Stimulated activated CD8-positive, alpha-beta memory T cell treated with anti-CD3 and anti-CD28 coated beads, Interleukin-2, amount 100 ng/mL, for 48 hours (primary cell): Measurements from ENCODE around the gene GNB1.

Experiments used
- DNase-seq, 2 donors: peaks; one replicate each; pipeline ENCODE4 v3.0.0-alpha.2; 2020; ENCODE audit warnings: low read depth in 2 of 2

The GNB1 gene

DNA sequence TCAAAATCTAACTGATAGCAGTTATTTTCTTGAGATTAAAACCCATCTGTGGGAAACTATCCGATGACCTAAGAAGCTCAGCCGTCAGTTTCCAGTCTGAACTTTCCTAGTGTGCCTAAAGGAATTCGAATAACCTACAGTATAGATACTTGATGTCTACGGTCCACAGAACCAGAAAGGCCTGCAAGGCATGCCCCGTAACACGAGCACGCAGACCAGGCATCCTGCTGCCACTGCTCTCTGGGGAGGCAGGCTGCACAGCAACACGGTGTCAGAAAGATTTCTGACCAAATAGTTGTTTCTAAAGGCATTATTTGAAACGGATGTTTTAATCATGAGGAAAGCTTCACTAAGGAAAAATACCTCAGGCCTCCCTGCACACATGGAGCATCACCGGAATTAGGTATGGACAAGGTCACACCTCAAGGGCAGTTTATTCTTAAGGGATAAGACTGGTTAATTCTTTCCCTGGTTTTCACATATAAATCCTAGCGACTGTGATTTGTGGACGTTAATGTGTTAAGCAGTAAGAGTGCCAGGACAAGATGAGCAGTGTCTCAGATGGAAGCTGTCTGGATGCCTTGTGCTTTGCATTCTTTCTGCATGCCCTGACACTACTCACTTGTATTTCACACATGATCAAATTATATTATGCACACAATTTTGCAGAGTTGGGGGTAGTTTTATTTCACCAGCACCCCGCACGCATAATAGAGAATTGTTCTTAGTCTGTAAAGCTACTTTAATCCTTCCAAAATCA is 63.6 kb downstream of the GNB1 start:
- no peak for DNase-seq

DNA sequence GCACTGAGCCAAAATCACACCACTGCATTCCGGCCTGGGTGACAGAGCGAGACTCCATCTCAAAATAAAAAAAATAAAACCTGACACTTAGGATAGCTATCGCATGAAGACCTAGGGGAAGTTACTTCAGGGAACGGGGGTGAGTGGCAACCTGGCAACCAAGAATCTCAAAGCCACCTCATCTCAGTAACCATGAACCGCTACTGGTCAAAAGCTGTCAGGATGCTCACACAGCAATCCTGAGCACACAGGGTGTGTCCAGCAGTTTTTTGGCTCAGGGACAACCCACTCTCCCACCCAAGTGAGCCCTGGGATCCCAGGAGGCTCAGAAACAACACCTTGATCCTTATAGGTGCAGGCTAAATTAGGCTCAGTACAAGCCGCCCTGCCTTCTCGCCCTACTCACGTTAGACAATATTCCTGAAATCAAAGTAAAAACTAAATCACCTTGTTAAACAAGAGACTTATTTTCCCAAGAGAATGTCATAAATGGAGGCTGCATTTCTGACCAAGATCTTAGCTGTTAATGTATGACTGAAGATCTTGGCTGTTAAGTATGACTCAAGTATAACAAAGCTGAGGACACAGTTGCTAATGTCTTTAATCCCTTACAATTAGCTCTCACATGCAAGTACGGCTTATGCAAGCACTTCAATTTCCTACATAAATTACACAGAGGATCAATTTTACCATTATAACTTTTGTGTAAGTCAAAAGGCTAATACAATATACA is 64.4 kb downstream of the GNB1 start:
- no peak for DNase-seq

GRCh38 chr1:1825217-1825616 is 65.7 kb downstream of the GNB1 start:
- DNase-seq: no peak

DNA sequence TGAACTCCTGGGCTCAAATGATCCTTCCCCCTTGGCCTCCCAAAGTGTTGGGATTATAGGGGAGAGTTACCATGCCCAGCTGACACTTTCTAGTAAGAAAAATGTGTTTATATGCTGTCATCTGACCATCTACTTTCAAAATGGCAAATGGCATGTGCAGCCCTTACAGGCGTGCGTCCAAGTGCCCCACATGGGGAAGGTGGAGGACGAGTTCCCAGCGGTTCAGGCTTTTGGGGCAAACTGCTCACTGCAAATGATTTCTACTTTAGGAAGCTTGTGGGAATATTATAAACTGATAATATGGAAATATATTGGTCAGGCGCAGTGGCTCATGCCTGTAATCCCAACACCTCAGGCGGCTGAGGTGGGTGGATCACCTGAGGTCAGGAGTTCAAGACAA is 71.1 kb downstream of the GNB1 start:
- DNase-seq: no peak

- DNase-seq: no peak
These were observed 73.7 kb downstream of the GNB1 start for GRCh38 chr1:1817221-1817620.

GRCh38 chr1:1815606-1816281 is 75.1 kb downstream of the GNB1 start:
- no peak for DNase-seq

DNA sequence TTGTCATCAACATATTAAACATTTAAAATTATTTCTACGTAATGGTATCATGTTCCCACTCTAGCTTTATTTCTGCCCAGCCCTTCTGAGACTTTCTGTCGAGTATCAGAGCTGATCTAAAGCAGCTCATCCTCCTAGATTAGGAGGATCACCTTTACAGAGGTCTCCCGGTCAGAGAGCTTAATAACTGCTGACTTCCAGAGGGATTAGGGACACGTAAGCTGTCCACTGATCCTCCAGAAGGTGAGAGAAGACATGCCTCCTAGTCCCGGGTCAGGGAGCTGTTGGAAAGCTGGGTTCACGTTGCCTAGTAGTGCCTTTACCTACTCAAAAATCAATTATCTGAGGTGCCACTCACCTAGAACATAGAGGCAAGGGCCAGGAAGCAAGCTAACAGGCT is 81.4 kb downstream of the GNB1 start:
- no peak for DNase-seq

GRCh38 chr1:1808206-1808605 is 82.7 kb downstream of the GNB1 start:
- no peak for DNase-seq

DNA sequence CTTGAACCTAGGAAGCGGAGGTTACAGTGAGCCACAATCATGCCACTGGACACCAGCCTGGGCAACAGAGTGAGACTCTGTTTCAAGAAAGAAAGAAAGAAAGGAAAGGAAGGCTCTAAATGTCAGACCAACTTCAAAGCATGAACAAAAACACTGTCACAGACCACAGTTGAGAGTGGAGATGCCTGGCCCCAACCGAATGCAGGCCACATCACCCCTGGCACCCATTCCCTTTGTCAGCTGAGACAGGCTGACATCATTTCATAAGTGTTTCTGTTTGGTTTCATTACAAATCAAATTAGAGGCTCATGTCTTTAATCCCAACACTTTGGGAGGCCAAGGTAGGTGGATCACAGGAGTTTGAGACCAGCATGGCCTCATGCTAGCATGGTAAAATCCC is 84.0 kb downstream of the GNB1 start:
- no peak for DNase-seq

GRCh38 chr1:1804301-1804700 is 86.6 kb downstream of the GNB1 start:
- DNase-seq: no peak

- DNase-seq: no peak
These were observed 88.0 kb downstream of the GNB1 start for GRCh38 chr1:1802871-1803270.

- no peak for DNase-seq
These were observed 91.2 kb downstream of the GNB1 start for GRCh38 chr1:1799716-1800115.

- DNase-seq: no peak
These were observed 93.1 kb downstream of the GNB1 start for GRCh38 chr1:1797731-1798341.

DNA sequence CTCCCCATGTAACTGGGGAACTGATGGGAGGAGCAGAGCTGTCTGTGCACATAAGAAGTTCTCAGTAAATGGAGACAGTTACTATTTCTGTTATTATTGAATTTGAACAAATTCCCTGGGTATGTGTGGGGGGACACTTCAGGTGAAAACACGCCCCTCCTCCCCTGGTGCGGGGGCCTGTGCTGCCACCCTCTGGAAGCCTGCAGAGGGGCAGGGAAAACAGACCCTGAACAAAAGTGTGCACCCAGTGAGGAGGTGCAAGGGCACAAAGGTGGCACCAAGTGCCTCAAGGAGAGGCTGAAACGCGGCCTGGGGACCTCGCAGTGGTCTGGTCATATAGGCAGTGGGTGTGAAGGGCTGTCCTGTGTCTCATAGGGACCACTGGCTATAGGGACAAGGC is 94.4 kb downstream of the GNB1 start:
- no peak for DNase-seq

GRCh38 chr1:1794999-1795398 is 95.9 kb downstream of the GNB1 start:
- DNase-seq: no peak

- DNase-seq: no peak
These were observed 97.2 kb downstream of the GNB1 start for GRCh38 chr1:1793481-1794244.

DNA sequence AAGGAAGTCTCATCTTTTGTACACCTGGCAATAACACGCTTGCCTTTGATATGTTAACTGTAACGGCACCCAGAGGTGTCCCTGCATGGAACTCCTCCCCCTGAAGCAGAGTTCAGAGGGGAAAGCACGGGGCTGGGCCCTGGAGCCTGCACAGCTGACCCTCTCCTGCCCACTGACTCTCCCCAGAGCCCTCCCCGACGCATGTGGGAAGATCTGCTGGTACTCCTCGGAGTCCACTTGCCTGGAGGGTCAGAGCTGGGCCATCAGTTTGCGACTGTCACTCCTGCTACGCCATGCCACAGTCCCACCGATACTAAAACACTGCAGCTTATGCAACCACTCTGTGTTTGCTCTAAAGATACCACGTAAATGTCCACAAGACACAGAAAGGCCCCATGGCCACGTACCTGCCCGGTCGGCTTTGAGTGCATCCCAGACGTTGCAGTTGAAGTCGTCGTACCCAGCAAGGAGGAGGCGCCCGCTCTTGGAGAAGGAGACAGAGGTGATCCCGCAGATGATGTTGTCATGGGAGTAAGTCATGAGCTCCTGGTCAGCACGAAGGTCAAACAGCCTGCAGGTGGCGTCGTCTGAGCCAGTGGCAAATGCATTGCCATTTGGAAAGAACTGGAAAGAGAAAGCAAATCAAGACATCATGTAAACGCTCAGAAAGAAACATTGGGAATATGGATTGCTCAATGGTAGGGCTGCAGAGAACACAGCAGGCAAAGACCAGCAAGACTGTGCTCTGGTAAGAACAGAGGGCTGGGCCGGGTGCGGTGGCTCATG is 102.0 kb downstream of the GNB1 start:
- DNase-seq: no peak

DNA sequence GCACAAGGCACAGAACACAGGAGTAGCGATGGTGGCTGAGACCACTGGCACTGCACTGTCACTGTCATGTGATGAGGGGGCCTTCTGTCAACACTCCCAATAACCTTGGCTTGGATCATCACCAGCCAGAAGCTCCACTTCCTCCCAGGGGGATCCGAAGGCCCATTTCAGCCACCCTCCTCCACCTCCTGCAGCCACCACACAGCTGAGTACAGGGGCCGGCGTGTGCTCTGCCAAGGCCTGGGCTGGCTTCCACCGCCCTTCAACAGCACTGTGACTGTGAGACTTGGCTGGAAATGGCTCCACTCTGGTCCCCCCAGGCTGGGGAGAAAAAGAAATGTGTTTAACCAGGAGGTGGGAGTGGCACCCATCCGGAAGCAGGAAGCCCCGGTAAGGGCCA is 102.8 kb downstream of the GNB1 start:
- DNase-seq: no peak

- no peak for DNase-seq
These were observed 103.9 kb downstream of the GNB1 start for GRCh38 chr1:1786836-1787605.

DNA sequence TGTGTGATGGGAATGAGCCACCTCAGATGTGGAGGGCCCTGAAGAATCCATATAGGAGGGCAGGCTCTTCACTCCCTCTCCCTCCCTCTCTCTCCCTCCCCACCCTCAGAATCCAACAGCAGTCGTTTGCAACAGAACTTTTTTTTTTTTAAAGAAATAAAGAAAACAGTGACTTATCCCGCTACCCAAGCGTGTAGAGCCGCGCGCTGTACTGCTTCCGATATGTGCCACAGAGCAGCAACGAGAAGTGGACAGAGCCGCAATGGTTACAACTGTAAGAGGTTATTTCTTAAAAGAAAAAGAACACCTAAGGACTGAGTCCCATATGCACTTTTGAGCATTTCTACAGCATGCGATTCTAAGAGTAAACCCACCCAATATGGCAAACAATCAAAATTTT is 105.2 kb downstream of the GNB1 start:
- no peak for DNase-seq
